KMS-11 (cell line): ENCODE data around the gene S1PR3.

Source experiments
- H2AFZ ChIP-seq: fragments of 200-600 bp; sonication (generic); 2 replicates; pipeline ENCODE4 v1.6.1; 2016; ENCODE audit warnings: antibody characterized with exemption, mixed run types, low read depth
- H3K27ac ChIP-seq: fragments of 200-600 bp; sonication (generic); 2 replicates; pipeline ENCODE4 v1.6.1; 2016; ENCODE audit warnings: mild to moderate bottlenecking, mixed run types
- H3K27me3 ChIP-seq: fragments of 200-600 bp; sonication (generic); 2 replicates; pipeline ENCODE4 v1.6.1; 2017; ENCODE audit warnings: mild to moderate bottlenecking, low read depth, mixed run types, moderate library complexity; ENCODE audit not compliant: insufficient read depth
- H3K36me3 ChIP-seq: fragments of 200-600 bp; sonication (generic); 2 replicates; pipeline ENCODE4 v1.6.1; 2017; ENCODE audit warnings: mild to moderate bottlenecking, mixed run types; ENCODE audit not compliant: insufficient read depth
- H3K4me1 ChIP-seq: fragments of 200-600 bp; sonication (generic); 2 replicates; pipeline ENCODE4 v1.6.1; 2016; ENCODE audit warnings: mild to moderate bottlenecking, low read depth, mixed run types; ENCODE audit not compliant: poor library complexity, severe bottlenecking
- H3K4me2 ChIP-seq: fragments of 200-600 bp; sonication (generic); 2 replicates; pipeline ENCODE4 v1.7.0; 2016; ENCODE audit warnings: mild to moderate bottlenecking, mixed run types
- H3K4me3 ChIP-seq: fragments of 200-600 bp; sonication (generic); IDR thresholded peaks from 2 replicates; pipeline ENCODE4 v1.6.1; 2017; ENCODE audit warnings: low read depth, low read length, mixed read lengths; ENCODE audit not compliant: insufficient read depth
- H3K79me2 ChIP-seq: fragments of 200-600 bp; sonication (generic); 2 replicates; pipeline ENCODE4 v1.6.1; 2016; ENCODE audit warnings: low read depth, mixed run types; ENCODE audit not compliant: insufficient read depth
- H3K9ac ChIP-seq: fragments of 200-600 bp; sonication (generic); 2 replicates; pipeline ENCODE4 v1.6.1; 2016; ENCODE audit warnings: mild to moderate bottlenecking, mixed run types
- H4K20me1 ChIP-seq: fragments of 200-600 bp; sonication (generic); 2 replicates; pipeline ENCODE4 v1.6.1; 2016; ENCODE audit warnings: mild to moderate bottlenecking, mixed run types; ENCODE audit not compliant: insufficient read depth
- CTCF ChIP-seq: fragments of 200-600 bp; sonication (generic); conservative IDR thresholded peaks from 2 replicates; pipeline ENCODE4 v1.6.1; 2017; ENCODE audit warnings: low read depth, mild to moderate bottlenecking, antibody characterized with exemption, low read length, moderate library complexity, mixed read lengths

The S1PR3 gene

GRCh38 chr9:88951155-88951542 lies 40.1 kb upstream of the S1PR3 start:
- Histone ChIP-seq H3K27me3 (no peaks in the 10 kb centered on the region), H3K36me3 (no peaks in the 10 kb centered on the region), H3K79me2 (no peaks in the 10 kb centered on the region), H3K4me2 (no peak overlapping the region), H4K20me1 (no peaks in the 10 kb centered on the region), H3K4me1 (no peaks in the 10 kb centered on the region), H3K27ac (no peak overlapping the region), H3K9ac (no peak overlapping the region), H2AFZ (no peak overlapping the region), H3K4me3 (no peak overlapping the region)
- no peak for TF ChIP-seq CTCF

- TF ChIP-seq CTCF: no peak
- H3K27me3 ChIP-seq: no peaks in the 10 kb centered on the region
Observed at GRCh38 chr9:88952086-88952615, 39.1 kb upstream of the S1PR3 start.

GRCh38 chr9:88952976-88953375 lies 38.3 kb upstream of the S1PR3 start:
- H3K4me2 ChIP-seq: no peak overlapping the region
- no peaks in the 10 kb centered on the region for H3K4me1 ChIP-seq

More at GRCh38 chr9:88952086-88952615, 39.1 kb upstream of the S1PR3 start:
- Histone ChIP-seq H4K20me1 (no peaks in the 10 kb centered on the region), H3K9ac (no peak overlapping the region), H3K4me2 (no peak overlapping the region), H3K4me1 (no peaks in the 10 kb centered on the region), H3K79me2 (no peaks in the 10 kb centered on the region), H3K36me3 (no peaks in the 10 kb centered on the region), H3K27ac (no peak overlapping the region), H2AFZ (no peak overlapping the region), H3K4me3 (no peak overlapping the region)

GRCh38 chr9:88953381-88954029 lies 37.8 kb upstream of the S1PR3 start:
- Histone ChIP-seq H2AFZ (no peak overlapping the region), H3K4me2 (no peak overlapping the region), H3K9ac (no peak overlapping the region), H3K27me3 (no peaks in the 10 kb centered on the region), H3K27ac (no peak overlapping the region), H3K79me2 (no peaks in the 10 kb centered on the region), H3K4me3 (no peak overlapping the region), H3K36me3 (no peaks in the 10 kb centered on the region), H4K20me1 (no peaks in the 10 kb centered on the region), H3K4me1 (no peaks in the 10 kb centered on the region)
- no peak for TF ChIP-seq CTCF

More at GRCh38 chr9:88952976-88953375, 38.3 kb upstream of the S1PR3 start:
- no peak overlapping the region for H2AFZ ChIP-seq
- no peak overlapping the region for H3K9ac ChIP-seq
- TF ChIP-seq CTCF: no peak
- H3K36me3 ChIP-seq: no peaks in the 10 kb centered on the region
- H3K27ac ChIP-seq: no peak overlapping the region
- H3K27me3 ChIP-seq: no peaks in the 10 kb centered on the region
- H3K79me2 ChIP-seq: no peaks in the 10 kb centered on the region
- H4K20me1 ChIP-seq: no peaks in the 10 kb centered on the region
- no peak overlapping the region for H3K4me3 ChIP-seq
